Measurements from ENCODE around the gene C4B.

GRCh38 chr6:32082935-32083334 lies 68.3 kb downstream of the C4B start:
- no peak for TF ChIP-seq CTCF (IDR thresholded peaks at IDR 0.05; ENCODE audit: poor library complexity)
- TF ChIP-seq EZH2 (IDR thresholded peaks at IDR 0.05; ENCODE audit: borderline replicate concordance) = no peak
- TF ChIP-seq EZH2phosphoT487 (IDR thresholded peaks at IDR 0.05; ENCODE audit: low read depth, severe bottlenecking, unreplicated experiment) = no peak
